Measurements from ENCODE around the gene LMAN1L. TPM values are rescaled to one million over a fixed set of nuclear protein-coding genes. Genes with fewer than 3 reads are reported as not detected.

LMAN1L gene
- total RNA-seq, 1 donor from 2014 or later, result not detected

DNA sequence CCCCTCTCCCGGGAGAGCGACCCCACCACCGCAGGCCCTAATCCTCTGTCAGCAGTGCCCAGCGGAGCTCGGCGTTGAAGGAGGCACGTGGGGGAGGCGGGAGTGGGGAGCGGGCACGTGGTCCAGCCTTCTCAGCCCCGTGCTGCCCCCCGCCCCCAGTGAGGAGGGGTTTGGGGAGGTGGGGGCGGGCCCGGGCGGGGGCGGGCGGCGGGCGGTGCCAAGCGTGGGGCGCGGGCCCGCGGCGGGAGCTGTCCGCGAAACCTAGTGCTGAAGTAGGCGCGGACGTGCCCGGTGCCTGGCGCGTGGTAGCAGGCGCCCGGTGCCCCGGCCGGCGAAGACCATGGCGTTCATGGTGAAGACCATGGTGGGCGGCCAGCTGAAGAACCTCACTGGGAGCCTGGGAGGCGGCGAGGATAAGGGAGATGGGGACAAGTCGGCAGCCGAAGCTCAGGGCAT, 13.8 kb downstream of the LMAN1L start, which contains the start of gene CPLX3:
Gene CPLX3, plus strand, starts transcription at position 264 of the 456 bp plus-strand sequence. Its CDS starts 77 bp downstream, at position 341.
- no peak within 1 kb of the TSS for H3K4me3 ChIP-seq (ENCODE audit: low read depth, low read length)
- H3K36me3 ChIP-seq (ENCODE audit: control insufficient read depth, insufficient read depth, low read length), result no peaks in the 10 kb centered on the region
- H3K27me3 ChIP-seq (ENCODE audit: control insufficient read depth, insufficient read depth, low read length), result peaks cover 43% of the 10 kb centered on the region
- no peak for DNase-seq (ENCODE audit: low read depth)
- TF ChIP-seq, protein P1, sequence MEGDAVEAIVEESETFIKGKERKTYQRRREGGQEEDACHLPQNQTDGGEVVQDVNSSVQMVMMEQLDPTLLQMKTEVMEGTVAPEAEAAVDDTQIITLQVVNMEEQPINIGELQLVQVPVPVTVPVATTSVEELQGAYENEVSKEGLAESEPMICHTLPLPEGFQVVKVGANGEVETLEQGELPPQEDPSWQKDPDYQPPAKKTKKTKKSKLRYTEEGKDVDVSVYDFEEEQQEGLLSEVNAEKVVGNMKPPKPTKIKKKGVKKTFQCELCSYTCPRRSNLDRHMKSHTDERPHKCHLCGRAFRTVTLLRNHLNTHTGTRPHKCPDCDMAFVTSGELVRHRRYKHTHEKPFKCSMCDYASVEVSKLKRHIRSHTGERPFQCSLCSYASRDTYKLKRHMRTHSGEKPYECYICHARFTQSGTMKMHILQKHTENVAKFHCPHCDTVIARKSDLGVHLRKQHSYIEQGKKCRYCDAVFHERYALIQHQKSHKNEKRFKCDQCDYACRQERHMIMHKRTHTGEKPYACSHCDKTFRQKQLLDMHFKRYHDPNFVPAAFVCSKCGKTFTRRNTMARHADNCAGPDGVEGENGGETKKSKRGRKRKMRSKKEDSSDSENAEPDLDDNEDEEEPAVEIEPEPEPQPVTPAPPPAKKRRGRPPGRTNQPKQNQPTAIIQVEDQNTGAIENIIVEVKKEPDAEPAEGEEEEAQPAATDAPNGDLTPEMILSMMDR (IDR thresholded peaks at IDR 0.05; ENCODE audit: insufficient read depth, low read length, poor library complexity, severe bottlenecking), result no peak

DNA sequence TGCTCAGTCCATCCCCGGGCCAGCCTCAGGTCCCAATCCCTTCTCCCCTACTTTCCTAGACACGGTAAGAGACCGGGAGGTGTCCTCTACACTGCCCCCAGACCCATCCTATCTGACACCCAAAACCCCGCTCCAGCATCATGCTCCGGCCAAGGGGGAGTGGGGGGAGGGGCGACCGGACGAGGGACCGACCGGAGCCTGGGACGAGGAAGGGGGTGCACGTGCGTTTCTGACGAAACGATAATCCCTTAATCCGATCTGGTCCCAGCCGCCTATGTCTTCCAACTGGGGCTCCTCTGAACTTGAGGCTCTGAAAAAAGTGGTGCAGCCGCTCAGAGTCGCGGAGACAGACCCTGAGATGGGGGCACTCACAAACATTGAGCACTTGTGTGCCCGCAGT, 14.3 kb downstream of the LMAN1L start:
- H3K4me3 ChIP-seq (ENCODE audit: low read depth, low read length), result no peak overlapping the region
- H3K36me3 ChIP-seq (ENCODE audit: control insufficient read depth, insufficient read depth, low read length), result no peaks in the 10 kb centered on the region
- H3K27me3 ChIP-seq (ENCODE audit: control insufficient read depth, insufficient read depth, low read length), result peaks cover 43% of the 10 kb centered on the region
- TF ChIP-seq, protein P1 (IDR thresholded peaks at IDR 0.05; ENCODE audit: insufficient read depth, low read length, poor library complexity, severe bottlenecking), result no peak
- DNase-seq (ENCODE audit: low read depth), result no peak

DNA sequence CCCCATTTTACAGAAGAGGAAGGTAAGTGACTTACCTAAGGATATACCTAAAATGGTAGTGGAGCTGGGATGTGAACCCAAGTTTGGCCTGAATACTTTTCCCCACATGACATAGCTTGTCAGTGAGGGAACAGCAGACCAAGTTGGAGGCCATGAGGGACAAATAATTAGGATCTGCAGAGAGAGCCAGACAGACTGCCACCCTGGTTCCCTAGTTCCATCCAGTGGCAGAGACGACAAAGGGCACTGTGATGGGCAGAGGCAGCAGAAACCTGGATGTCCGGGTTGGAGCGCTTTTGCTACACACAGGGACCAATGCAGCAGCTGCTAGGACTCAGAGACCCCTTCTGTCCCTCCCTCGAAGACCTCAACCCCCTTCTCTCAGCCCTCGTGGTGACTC, 15.0 kb downstream of the LMAN1L start:
- DNase-seq (ENCODE audit: low read depth), result no peak
- TF ChIP-seq, protein P1 (IDR thresholded peaks at IDR 0.05; ENCODE audit: insufficient read depth, low read length, poor library complexity, severe bottlenecking), result no peak
- H3K36me3 ChIP-seq (ENCODE audit: control insufficient read depth, insufficient read depth, low read length), result no peaks in the 10 kb centered on the region
- H3K27me3 ChIP-seq (ENCODE audit: control insufficient read depth, insufficient read depth, low read length), result peaks cover 43% of the 10 kb centered on the region
- H3K4me3 ChIP-seq (ENCODE audit: low read depth, low read length), result no peak overlapping the region

GRCh38 chr15:74828835-74829234, 16.2 kb downstream of the LMAN1L start:
- TF ChIP-seq, protein P1 (IDR thresholded peaks at IDR 0.05; ENCODE audit: insufficient read depth, low read length, poor library complexity, severe bottlenecking), result no peak
- Histone ChIP-seq H3K27me3 (ENCODE audit: control insufficient read depth, insufficient read depth, low read length) (peaks cover 43% of the 10 kb centered on the region), H3K36me3 (ENCODE audit: control insufficient read depth, insufficient read depth, low read length) (no peaks in the 10 kb centered on the region), H3K4me3 (ENCODE audit: low read depth, low read length) (no peak overlapping the region)
- DNase-seq (ENCODE audit: low read depth), result no peak

DNA sequence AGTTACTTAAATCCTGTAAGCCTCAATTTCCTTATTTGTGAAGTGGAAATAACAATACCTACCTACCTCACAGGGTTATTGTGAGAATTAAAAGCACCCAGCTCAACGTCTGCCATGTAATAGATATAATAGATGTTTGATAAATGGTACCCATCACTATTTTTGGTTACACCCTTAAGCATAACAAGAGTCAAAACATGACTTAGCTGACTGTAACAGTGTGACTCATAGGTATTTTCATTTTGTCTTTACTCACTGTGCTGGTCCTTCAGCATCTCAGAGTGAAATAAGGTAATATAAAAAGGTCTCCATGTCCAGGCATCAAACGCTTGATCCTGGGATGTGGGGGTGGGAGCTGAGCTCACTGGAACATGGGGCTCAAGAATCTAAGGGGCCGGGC, 16.9 kb downstream of the LMAN1L start:
- Histone ChIP-seq H3K4me3 (ENCODE audit: low read depth, low read length) (no peak overlapping the region), H3K36me3 (ENCODE audit: control insufficient read depth, insufficient read depth, low read length) (no peaks in the 10 kb centered on the region), H3K27me3 (ENCODE audit: control insufficient read depth, insufficient read depth, low read length) (peaks cover 41% of the 10 kb centered on the region)
- TF ChIP-seq, protein P1 (IDR thresholded peaks at IDR 0.05; ENCODE audit: insufficient read depth, low read length, poor library complexity, severe bottlenecking), result no peak
- no peak for DNase-seq (ENCODE audit: low read depth)

DNA sequence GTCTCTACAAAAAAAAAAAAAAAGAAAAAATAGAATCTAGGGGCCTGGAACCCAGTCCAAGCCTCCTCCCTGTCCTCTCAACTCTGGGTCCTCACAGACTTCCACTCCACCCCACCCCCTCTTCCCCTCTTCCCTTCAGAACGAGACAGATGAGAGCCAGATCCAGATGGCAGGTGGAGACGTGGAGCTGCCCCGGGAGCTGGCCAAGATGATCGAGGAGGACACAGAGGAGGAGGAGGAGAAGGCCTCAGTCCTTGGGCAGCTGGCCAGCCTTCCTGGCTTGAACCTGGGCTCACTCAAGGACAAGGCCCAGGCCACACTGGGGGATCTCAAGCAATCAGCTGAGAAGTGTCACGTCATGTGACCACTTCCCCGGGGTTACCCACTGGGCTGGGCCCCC, 17.4 kb downstream of the LMAN1L start:
- no peak for DNase-seq (ENCODE audit: low read depth)
- H3K36me3 ChIP-seq (ENCODE audit: control insufficient read depth, insufficient read depth, low read length), result no peaks in the 10 kb centered on the region
- TF ChIP-seq, protein P1 (IDR thresholded peaks at IDR 0.05; ENCODE audit: insufficient read depth, low read length, poor library complexity, severe bottlenecking), result no peak
- peaks cover 37% of the 10 kb centered on the region for H3K27me3 ChIP-seq (ENCODE audit: control insufficient read depth, insufficient read depth, low read length)
- H3K4me3 ChIP-seq (ENCODE audit: low read depth, low read length), result no peak overlapping the region
